ENCODE data around the gene DEAF1. TPM values are rescaled to one million over a fixed set of nuclear protein-coding genes. Genes with fewer than 3 reads are reported as not detected.

Gene DEAF1
- total and polyA plus RNA-seq, 9 of the 15 experiments (the other 6 are each of a cell fraction or from before 2014, with no cell fraction given) = 2.0 to 69.1 (median 26.8) TPM

DNA sequence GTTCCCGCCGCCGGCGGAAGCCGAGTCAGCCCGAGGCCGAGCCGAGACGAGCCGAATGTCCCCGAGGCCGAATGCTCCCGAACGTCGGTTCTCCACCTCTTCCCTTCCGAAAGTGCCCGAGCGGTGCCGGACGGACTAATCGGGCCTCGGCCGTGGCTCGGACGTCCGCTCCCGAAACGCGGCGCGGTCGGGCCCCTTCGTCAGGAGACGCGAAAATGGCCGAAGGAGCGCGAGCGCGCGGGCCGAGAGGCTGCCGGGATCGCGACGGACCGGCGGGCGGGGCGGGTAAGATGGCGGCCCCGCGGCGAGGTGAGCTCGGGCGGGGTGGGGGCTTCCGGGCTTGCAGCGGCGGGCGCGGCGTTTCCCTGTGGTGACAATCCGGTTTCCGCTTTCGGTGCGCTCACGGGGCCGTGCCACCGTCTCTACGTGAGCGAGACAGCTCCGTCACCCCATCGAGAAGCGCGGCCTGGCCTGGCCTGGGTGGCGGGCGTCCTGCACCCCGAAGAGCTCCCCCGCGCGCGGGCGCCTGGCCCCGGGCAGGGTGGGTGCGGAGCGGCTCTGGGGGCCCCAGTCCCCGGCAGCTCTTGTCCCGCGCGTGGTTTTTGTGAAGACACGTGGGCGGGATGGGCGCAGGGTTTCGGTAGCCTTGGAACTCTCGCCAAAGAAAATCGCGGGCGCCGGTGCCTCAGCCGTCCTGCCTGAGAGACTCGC lies 671 bp upstream of the DEAF1 start, which contains the start of gene TMEM80 (continued):
- TF ChIP-seq MTA3 (IDR thresholded peaks at IDR 0.05; ENCODE audit: borderline replicate concordance) = peak; percentile 63
- no peak for TF ChIP-seq ILK (tag; IDR thresholded peaks at IDR 0.05; ENCODE audit: borderline replicate concordance, low read depth)
- TF ChIP-seq SMAD4 (CRISPR knock-in tag; conservative IDR thresholded peaks at IDR 0.05) = peak; percentile 51; the same call in 1 of the 2 replicates
- no peak for TF ChIP-seq NFE2L1 (tag; IDR thresholded peaks at IDR 0.05; ENCODE audit: borderline replicate concordance, low read depth)
- TF ChIP-seq POLR2AphosphoS5 (IDR thresholded peaks at IDR 0.05; ENCODE audit: control insufficient read depth, insufficient read depth, low read depth, low read length) = peak; percentile 67; the same call in 1 of the 2 replicates
- TF ChIP-seq, protein P1, sequence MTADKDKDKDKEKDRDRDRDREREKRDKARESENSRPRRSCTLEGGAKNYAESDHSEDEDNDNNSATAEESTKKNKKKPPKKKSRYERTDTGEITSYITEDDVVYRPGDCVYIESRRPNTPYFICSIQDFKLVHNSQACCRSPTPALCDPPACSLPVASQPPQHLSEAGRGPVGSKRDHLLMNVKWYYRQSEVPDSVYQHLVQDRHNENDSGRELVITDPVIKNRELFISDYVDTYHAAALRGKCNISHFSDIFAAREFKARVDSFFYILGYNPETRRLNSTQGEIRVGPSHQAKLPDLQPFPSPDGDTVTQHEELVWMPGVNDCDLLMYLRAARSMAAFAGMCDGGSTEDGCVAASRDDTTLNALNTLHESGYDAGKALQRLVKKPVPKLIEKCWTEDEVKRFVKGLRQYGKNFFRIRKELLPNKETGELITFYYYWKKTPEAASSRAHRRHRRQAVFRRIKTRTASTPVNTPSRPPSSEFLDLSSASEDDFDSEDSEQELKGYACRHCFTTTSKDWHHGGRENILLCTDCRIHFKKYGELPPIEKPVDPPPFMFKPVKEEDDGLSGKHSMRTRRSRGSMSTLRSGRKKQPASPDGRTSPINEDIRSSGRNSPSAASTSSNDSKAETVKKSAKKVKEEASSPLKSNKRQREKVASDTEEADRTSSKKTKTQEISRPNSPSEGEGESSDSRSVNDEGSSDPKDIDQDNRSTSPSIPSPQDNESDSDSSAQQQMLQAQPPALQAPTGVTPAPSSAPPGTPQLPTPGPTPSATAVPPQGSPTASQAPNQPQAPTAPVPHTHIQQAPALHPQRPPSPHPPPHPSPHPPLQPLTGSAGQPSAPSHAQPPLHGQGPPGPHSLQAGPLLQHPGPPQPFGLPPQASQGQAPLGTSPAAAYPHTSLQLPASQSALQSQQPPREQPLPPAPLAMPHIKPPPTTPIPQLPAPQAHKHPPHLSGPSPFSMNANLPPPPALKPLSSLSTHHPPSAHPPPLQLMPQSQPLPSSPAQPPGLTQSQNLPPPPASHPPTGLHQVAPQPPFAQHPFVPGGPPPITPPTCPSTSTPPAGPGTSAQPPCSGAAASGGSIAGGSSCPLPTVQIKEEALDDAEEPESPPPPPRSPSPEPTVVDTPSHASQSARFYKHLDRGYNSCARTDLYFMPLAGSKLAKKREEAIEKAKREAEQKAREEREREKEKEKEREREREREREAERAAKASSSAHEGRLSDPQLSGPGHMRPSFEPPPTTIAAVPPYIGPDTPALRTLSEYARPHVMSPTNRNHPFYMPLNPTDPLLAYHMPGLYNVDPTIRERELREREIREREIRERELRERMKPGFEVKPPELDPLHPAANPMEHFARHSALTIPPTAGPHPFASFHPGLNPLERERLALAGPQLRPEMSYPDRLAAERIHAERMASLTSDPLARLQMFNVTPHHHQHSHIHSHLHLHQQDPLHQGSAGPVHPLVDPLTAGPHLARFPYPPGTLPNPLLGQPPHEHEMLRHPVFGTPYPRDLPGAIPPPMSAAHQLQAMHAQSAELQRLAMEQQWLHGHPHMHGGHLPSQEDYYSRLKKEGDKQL (CRISPR knock-in tag; IDR thresholded peaks at IDR 0.05; ENCODE audit: borderline replicate concordance) = no peak
- no peak for TF ChIP-seq RCOR1 (IDR thresholded peaks at IDR 0.05; ENCODE audit: borderline replicate concordance in 1 of 2, low read depth in 2 of 2, low read length in 2 of 2)
- peak; percentile 96 for TF ChIP-seq ZFX (CRISPR knock-in tag; IDR thresholded peaks at IDR 0.05)
- no peak for TF ChIP-seq TOE1 (IDR thresholded peaks at IDR 0.05; ENCODE audit: borderline replicate concordance)
- 0 out of 2 replicates have a peak, but pooled peaks have one; percentile 60 for TF ChIP-seq TOE1 (CRISPR knock-in tag; IDR thresholded peaks at IDR 0.05; ENCODE audit: borderline replicate concordance, low read depth)
- TF ChIP-seq, protein P2, sequence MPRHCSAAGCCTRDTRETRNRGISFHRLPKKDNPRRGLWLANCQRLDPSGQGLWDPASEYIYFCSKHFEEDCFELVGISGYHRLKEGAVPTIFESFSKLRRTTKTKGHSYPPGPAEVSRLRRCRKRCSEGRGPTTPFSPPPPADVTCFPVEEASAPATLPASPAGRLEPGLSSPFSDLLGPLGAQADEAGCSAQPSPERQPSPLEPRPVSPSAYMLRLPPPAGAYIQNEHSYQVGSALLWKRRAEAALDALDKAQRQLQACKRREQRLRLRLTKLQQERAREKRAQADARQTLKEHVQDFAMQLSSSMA (CRISPR knock-in tag; IDR thresholded peaks at IDR 0.05) = 0 out of 2 replicates have a peak, but pooled peaks have one; percentile 46
- 0 out of 2 replicates have a peak, but pooled peaks have one; percentile 38 for TF ChIP-seq ZNF830 (CRISPR knock-in tag; IDR thresholded peaks at IDR 0.05)
- peak; percentile 46 for TF ChIP-seq NEUROD1 (IDR thresholded peaks at IDR 0.05; ENCODE audit: borderline replicate concordance, low read depth, low read length, partially characterized antibody)
- peak; percentile 48 for TF ChIP-seq L3MBTL2 (IDR thresholded peaks at IDR 0.05)
- TF ChIP-seq, protein P3, sequence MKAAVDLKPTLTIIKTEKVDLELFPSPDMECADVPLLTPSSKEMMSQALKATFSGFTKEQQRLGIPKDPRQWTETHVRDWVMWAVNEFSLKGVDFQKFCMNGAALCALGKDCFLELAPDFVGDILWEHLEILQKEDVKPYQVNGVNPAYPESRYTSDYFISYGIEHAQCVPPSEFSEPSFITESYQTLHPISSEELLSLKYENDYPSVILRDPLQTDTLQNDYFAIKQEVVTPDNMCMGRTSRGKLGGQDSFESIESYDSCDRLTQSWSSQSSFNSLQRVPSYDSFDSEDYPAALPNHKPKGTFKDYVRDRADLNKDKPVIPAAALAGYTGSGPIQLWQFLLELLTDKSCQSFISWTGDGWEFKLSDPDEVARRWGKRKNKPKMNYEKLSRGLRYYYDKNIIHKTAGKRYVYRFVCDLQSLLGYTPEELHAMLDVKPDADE (conservative IDR thresholded peaks at IDR 0.05; ENCODE audit: control insufficient read depth, low read depth, low read length) = peak; percentile 55; the same call in 1 of the 2 replicates
- no peak; the same call in 1 of the 2 replicates for TF ChIP-seq ZBTB17 (CRISPR knock-in tag; IDR thresholded peaks at IDR 0.05)
- TF ChIP-seq SUPT5H (IDR thresholded peaks at IDR 0.05) = peak; percentile 82
- TF ChIP-seq C11orf30 (IDR thresholded peaks at IDR 0.05; ENCODE audit: low read depth) = no peak
- peak; percentile 89 for TF ChIP-seq TAF1 (IDR thresholded peaks at IDR 0.05; ENCODE audit: control insufficient read depth, extremely low read depth, insufficient read depth, low read length, severe bottlenecking)
